ENCODE results near the gene ARHGEF19. TPM values are rescaled to one million over a fixed set of nuclear protein-coding genes. Genes with fewer than 3 reads are reported as not detected.

Gene ARHGEF19
- total RNA-seq, 1 experiment from 2014 or later: 21.6 TPM

DNA sequence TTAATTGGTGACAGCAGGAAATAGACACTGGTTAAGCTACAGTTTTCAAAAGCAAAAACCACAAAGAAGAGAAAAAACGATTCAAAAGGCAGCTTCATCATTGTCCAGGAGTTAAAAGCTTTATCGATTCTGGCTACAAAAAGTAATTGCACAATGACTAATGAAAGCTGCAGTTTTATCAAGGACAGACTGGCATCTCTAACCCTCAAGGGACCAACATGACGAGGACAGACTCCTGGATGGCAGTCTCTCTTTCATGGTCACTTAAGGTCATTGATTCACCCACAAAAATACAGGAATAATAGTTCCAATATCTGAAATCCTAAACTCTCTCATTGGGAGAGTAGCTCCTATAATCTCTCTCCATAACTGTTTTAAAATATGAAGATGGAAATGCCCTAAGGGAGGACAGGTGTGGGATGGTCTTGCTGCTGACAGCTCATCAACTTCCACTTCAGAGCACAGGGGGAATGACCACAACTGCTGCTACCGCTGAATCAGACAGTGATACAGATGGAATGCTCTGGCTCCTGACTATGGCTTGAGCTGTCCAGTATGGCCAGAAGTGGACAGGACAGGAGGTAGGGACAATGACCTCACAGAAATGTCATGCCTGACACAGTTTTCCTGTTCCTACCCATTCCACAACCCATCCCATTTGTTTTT lies 41.9 kb upstream of the ARHGEF19 start:
- H3K27ac ChIP-seq (ENCODE audit: low read length): no peak overlapping the region
- no TSS peak for BruUV-seq (replicated peaks)
- no peaks in the 10 kb centered on the region for H3K27me3 ChIP-seq (ENCODE audit: control insufficient read depth, insufficient read depth, low read length)
- DNase-seq (ENCODE audit: low read depth, low spot score): no peak
- no peaks in the 10 kb centered on the region; the same call in 1 of the 2 replicates for H3K4me1 ChIP-seq (ENCODE audit: control insufficient read depth, insufficient read depth, low read length)
- in situ Hi-C loops (cut with HindIII; ENCODE audit: low pct_unique_long_range_greater_than_20kb, low sequenced_read_pairs): no loop called here
- intact Hi-C loops (cut with micrococcal nuclease; ENCODE audit: unreplicated experiment): no loop called here
- no peak for ATAC-seq
- peaks cover 13% of the 10 kb centered on the region for H3K36me3 ChIP-seq (ENCODE audit: control insufficient read depth, insufficient read depth, low read length)
- H3K4me3 ChIP-seq (ENCODE audit: low read depth in 2 of 2, low read length in 2 of 2): no peak overlapping the region
- no peaks in the 10 kb centered on the region for H3K9me3 ChIP-seq (ENCODE audit: control insufficient read depth, insufficient read depth, low read depth, low read length)
- TF ChIP-seq, protein P1, sequence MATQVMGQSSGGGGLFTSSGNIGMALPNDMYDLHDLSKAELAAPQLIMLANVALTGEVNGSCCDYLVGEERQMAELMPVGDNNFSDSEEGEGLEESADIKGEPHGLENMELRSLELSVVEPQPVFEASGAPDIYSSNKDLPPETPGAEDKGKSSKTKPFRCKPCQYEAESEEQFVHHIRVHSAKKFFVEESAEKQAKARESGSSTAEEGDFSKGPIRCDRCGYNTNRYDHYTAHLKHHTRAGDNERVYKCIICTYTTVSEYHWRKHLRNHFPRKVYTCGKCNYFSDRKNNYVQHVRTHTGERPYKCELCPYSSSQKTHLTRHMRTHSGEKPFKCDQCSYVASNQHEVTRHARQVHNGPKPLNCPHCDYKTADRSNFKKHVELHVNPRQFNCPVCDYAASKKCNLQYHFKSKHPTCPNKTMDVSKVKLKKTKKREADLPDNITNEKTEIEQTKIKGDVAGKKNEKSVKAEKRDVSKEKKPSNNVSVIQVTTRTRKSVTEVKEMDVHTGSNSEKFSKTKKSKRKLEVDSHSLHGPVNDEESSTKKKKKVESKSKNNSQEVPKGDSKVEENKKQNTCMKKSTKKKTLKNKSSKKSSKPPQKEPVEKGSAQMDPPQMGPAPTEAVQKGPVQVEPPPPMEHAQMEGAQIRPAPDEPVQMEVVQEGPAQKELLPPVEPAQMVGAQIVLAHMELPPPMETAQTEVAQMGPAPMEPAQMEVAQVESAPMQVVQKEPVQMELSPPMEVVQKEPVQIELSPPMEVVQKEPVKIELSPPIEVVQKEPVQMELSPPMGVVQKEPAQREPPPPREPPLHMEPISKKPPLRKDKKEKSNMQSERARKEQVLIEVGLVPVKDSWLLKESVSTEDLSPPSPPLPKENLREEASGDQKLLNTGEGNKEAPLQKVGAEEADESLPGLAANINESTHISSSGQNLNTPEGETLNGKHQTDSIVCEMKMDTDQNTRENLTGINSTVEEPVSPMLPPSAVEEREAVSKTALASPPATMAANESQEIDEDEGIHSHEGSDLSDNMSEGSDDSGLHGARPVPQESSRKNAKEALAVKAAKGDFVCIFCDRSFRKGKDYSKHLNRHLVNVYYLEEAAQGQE (IDR thresholded peaks at IDR 0.05; ENCODE audit: insufficient read depth in 1 of 2, low read depth in 2 of 2, low read length in 1 of 2): no peak
- TF ChIP-seq POLR2AphosphoS5 (IDR thresholded peaks at IDR 0.05; ENCODE audit: low read depth, low read length): no peak
- no peak for TF ChIP-seq TCF7L2 (IDR thresholded peaks at IDR 0.05; ENCODE audit: low read depth, low read length)
- TF ChIP-seq CTCF (IDR thresholded peaks at IDR 0.05): no peak
- no peak for TF ChIP-seq SIN3A (IDR thresholded peaks at IDR 0.05; ENCODE audit: borderline replicate concordance, insufficient read depth, low read depth, low read length)
- POLR2A ChIA-PET: interaction anchor here (0.6 kb wide), 2 partner anchors 99 to 105 kb away, joined by 3 read pairs; no protein-coding TSS in a partner anchor
- CTCF ChIA-PET: no interaction called here

DNA sequence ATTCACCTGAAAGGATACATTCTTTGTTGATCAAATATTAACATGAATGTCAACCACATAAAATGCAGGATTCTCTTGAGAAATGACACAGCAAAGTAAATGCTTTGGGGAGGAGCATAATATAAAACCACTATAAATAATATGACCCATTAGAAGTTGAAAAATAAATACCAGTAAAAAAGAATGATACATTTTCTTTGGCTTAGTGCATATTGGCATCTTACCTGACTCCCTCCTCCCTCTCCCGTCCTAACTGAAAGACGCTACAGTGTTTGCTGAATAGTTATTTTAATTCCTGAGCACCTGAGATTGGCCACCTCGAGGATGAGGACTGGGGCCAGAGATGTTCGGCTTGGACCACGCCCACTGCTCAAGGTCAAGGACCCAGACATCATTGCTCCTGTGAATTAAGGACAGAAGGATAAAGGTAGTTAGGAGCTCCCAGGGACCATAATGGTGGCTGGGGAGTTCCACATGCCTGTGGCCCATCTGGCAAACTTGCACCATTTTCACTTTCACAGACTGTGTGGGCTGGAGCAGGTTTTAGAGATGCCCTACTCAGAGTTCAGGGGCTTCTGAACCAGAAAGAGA lies 41.0 kb upstream of the ARHGEF19 start:
- Histone ChIP-seq H3K27ac (ENCODE audit: low read length) (no peak overlapping the region), H3K4me3 (ENCODE audit: low read depth in 2 of 2, low read length in 2 of 2) (no peak overlapping the region), H3K4me1 (ENCODE audit: control insufficient read depth, insufficient read depth, low read length) (peaks cover 6% of the 10 kb centered on the region), H3K36me3 (ENCODE audit: control insufficient read depth, insufficient read depth, low read length) (peaks cover 13% of the 10 kb centered on the region), H3K27me3 (ENCODE audit: control insufficient read depth, insufficient read depth, low read length) (no peaks in the 10 kb centered on the region), H3K9me3 (ENCODE audit: control insufficient read depth, insufficient read depth, low read depth, low read length) (no peaks in the 10 kb centered on the region)
- in situ Hi-C loops (cut with HindIII; ENCODE audit: low pct_unique_long_range_greater_than_20kb, low sequenced_read_pairs) (no loop called here), intact Hi-C loops (cut with micrococcal nuclease; ENCODE audit: unreplicated experiment) (no loop called here)
- ATAC-seq (no peak), DNase-seq (ENCODE audit: low read depth, low spot score) (no peak)
- BruUV-seq (replicated peaks): no TSS peak
- no peak for TF ChIP-seq TCF7L2 (IDR thresholded peaks at IDR 0.05; ENCODE audit: low read depth, low read length)
- no peak for TF ChIP-seq CTCF (IDR thresholded peaks at IDR 0.05)
- TF ChIP-seq POLR2AphosphoS5 (IDR thresholded peaks at IDR 0.05; ENCODE audit: low read depth, low read length): no peak
- TF ChIP-seq, protein P1 (IDR thresholded peaks at IDR 0.05; ENCODE audit: insufficient read depth in 1 of 2, low read depth in 2 of 2, low read length in 1 of 2): no peak
- no peak for TF ChIP-seq SIN3A (IDR thresholded peaks at IDR 0.05; ENCODE audit: borderline replicate concordance, insufficient read depth, low read depth, low read length)
- POLR2A ChIA-PET: no interaction called here
- CTCF ChIA-PET: no interaction called here

Measured in Panc1 (cell line).